CD4-positive, alpha-beta T cell treated with Interleukin-6 at 100 ng/mL for 8 hours (primary cell): ENCODE data around the gene PON2.
A peak's percentile ranks its signal among the peaks of the same experiment; 100 is the strongest.
"Not testable (repeated sequence)": the region's sequence is repeated elsewhere in the genome, so short reads cannot be mapped to it uniquely, and the experiment has no call there.

Source experiments
- DNase-seq: peaks from one replicate; pipeline ENCODE4 v3.0.0-alpha.2; 2020; ENCODE audit warnings: mixed read lengths, low spot score

Gene PON2

GRCh38 chr7:95434557-95435421 lies at the start of gene PON2:
TSS of gene PON2 (minus strand) at chr7:95435028. CDS start at chr7:95434951, 77 bp downstream.
- peak; percentile 30 for DNase-seq

DNA sequence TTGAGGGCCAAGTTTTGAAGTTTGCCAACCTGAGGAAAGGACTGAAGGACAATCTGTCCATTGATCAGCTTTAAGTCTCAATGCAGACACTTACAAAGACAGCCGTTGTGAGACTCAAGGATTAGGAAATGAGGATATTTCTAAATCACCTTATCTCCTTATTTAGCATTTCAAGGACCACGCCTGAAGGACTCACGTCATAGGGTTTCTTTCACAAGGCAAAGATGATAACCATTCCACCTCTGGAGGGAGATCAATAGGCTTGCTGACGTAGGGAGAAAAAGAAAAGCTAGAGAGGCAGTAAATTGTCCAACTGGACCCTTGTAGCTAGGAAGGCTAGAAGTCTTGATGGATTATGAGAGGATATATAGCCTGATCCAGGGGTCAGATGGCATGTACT lies 47.6 kb upstream of the PON2 start:
- DNase-seq, result no peak

- DNase-seq, result no peak
These were observed 46.7 kb upstream of the PON2 start for GRCh38 chr7:95481271-95482165.

- no peak for DNase-seq
These were observed 45.3 kb upstream of the PON2 start for GRCh38 chr7:95479992-95480624.

GRCh38 chr7:95478272-95479037 lies 43.6 kb upstream of the PON2 start:
- no peak for DNase-seq

GRCh38 chr7:95476904-95477594 lies 42.2 kb upstream of the PON2 start:
- peak; percentile 32 for DNase-seq

DNA sequence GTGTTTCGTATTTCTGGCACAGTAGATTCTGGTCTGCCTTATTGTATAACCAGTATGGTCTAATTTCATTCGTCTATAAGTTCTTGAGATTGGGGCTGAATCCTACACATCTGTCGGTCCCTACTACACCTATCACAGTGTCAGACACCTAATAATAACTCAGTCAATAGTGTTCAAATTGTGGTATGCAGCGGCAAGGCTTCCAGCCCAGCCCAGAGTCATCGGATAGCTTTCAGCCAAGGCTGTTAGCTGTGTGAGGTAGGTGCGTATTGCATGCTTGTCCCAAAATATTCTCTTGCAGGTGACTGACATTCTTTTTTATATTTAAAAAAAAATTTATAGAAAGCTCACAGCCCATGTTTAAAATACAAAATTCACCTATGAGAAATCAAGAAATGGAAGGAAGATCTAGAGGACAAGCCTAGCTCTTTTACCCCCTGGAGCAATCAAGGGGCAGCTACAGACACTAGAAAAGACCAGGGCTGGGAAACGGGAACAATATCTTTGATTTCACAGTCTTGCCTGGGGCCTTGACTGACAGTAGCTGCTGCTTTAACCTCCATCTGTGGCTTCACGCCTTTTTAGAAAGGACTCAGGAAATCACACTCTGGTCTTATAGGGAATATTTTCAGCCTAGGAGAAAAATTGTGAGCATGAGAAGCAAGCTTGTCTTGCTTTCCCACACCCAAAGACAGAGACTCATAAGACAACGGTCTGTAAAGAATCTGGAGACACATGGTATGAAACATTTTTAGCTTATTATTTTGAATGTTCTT lies 41.4 kb upstream of the PON2 start:
- no peak for DNase-seq

DNA sequence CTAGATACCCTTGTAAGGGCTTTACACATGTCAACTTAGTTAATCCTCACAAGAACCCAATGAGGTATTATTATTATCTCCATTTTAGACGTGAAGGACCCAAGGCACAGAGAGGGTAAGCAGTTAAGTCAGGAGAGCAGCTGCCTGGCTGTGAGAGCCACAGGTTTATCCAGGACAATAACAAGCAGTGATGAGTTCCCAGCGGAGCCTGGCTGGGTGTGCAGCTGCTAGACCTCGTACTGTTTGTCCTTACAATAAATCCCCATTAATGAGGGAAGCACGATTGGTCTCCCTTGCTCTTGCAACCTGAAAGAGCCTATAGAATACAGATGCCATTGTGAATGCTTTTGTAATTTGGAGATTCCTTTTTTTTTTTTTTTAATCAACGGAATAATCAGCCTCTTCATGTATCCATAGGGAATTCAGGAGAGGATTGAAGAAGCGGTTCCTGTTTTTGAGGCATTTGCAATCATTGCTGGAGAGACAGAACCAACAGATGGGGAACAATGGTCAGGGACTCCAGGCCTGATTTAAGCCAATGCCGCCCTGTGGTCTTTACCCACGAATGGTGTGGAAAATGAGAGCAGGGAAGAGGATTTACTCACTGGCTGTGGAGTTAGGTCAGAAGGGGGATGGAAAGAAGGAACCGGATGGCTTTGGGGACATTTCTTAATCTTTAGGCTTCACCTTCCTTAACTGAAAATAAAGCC lies 38.6 kb upstream of the PON2 start:
- no peak for DNase-seq

GRCh38 chr7:95472581-95473161 lies 37.8 kb upstream of the PON2 start:
- DNase-seq, result no peak

- no peak for DNase-seq
These were observed 36.2 kb upstream of the PON2 start for GRCh38 chr7:95471071-95471470.

GRCh38 chr7:95470452-95470851 lies 35.6 kb upstream of the PON2 start:
- no peak for DNase-seq

DNA sequence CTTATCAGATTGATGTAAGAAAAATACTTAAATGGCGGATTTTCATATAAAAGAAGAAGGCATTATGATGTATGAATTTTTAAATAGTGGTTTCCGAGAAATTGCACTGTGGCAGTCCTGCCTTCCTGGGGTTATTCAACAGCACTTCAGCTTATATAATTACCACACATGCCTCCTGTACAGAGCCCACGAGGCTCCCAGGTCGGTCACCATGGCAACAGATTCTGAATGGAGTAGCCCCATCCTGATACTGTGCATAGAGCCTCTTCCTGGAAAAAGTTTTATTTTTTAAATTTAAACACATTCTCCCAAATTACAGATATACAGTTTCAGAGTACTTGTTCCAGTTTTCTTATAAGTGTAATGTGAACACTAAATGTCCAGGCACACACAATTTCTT lies 35.0 kb upstream of the PON2 start:
- DNase-seq, result no peak

DNA sequence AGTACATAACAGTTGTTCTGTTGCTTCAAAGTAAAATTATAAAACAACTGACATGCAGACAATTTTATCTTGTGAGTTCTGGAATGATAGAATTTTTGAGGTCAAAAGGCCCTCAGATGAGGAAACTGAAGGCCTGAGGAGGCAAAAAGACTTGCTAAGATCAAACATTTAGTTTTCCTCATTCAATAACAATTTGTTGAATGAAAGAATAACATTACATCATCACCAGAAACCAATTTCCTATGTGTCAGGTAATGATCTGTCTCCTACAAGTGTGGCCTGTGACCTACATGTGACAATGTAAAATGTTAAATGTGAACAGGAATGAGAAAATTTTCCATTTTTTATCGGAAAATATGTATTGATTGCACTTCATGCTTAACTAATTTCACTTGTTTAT lies 34.4 kb upstream of the PON2 start:
- no peak for DNase-seq

DNA sequence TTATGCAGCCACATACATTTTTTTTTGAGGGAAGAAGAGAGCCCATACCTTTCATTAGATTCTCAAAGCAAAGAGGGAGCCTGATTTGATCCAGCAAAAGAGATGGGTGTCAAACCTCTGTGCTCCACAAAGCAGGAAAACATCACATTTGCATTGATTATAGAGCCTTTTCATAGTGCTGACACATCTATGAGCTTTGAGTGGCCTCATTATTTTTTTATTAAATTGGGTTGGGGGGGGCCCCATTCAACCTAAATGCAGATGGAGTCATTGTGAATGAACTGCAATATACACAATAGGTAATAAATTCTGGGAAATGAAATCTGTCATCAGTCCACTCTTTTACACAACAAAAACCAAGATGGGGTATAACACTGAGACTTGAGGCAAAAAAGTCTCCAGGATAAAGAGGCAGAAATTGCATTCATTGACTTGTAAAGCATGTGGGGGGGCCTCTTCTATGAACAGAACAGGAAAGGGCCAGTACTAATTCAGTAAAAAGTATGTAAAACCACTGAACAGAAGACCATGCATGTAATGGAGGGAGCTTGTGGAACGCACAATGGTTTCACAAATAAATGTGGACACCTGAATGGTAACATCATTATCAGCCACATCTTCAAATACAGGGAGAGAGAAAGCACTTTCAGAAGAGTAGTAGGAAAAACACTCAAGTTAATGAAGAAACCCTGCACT lies 33.2 kb upstream of the PON2 start:
- DNase-seq, result no peak

DNA sequence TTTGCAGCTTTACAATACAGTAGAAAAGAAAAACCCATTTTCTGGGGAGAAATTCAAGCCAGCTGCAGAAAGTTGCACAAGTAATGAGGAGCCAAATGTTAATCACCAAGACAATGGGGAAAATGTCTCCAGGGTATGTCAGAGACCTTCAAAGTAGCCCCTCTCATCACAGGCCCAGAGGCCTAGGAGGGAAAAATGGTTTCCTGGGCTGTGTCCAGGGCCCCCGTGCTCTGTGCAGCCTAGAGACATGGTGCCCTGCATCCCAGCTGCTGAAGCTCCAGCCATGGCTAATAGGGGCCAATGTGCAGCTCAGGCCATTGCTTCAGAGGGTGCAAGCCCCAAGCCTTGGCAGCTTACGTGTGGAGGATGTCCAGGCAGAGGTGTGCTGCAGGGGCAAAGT lies 25.8 kb upstream of the PON2 start:
- DNase-seq, result not testable (repeated sequence)

DNA sequence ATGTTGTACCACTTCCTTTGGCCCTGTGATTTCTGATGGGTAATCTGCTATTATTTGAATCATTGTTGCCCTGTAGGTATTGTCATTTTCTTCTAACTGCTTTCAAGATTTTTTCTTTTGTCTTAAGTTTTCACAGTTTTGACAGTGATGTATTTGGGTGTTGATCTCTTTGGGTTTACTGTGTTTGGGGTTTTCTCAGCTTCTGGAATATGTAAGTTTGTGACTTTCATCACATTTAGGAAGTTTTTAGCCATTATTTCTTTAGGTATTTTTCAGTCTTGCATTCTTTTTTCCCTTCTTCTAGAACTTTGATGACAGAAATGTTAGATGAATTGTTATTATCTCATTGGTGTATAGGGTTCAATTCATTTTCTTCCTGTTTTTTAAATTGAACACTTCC lies 23.1 kb upstream of the PON2 start:
- no peak for DNase-seq

GRCh38 chr7:95454438-95455045 lies 19.7 kb upstream of the PON2 start:
- no peak for DNase-seq

- DNase-seq, result no peak
These were observed 11.8 kb upstream of the PON2 start for GRCh38 chr7:95446618-95447017.
